GM12873 (cell line): ENCODE results near the gene RBMS1.

Experiments used
- TF ChIP-seq, protein P1 (sequence below): IDR thresholded peaks from 2 replicates; pipeline ENCODE4 v1.5.1; 2012; ENCODE audit warnings: low read depth, mild to moderate bottlenecking, moderate library complexity, low read length, control low read depth; ENCODE audit not compliant: insufficient read depth; ENCODE audit errors: missing control alignments

The RBMS1 gene

DNA sequence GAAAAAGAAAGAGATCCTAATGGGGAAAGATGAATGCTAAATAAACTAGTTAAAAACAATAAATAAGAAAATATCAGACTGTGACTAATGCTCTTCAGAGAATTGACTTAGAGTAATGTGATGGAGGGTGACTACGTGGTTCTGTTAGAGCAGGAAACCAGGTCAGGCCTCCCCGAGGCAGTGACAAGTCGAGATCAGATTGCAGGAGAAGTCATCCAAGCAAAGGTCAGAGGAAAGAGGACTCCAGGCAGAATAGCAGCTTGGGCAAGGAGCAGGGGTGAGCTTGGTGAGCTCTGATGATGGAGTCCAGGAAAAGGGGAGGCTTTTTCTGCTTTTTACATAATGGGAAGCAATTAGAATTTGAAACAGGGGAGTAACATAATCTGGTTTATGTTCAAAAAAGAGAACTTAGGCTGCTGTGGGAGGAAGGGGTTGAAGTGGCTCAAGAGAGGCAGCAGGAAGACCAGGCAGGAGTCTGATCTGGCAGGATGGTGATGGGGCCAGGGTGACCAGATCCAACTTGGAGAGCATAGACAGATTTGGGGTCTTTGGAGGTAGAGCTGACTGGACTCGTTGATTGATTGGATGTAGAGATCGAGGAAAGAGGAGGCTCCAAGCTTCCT lies 266.2 kb downstream of the RBMS1 start:
- TF ChIP-seq, protein P1, sequence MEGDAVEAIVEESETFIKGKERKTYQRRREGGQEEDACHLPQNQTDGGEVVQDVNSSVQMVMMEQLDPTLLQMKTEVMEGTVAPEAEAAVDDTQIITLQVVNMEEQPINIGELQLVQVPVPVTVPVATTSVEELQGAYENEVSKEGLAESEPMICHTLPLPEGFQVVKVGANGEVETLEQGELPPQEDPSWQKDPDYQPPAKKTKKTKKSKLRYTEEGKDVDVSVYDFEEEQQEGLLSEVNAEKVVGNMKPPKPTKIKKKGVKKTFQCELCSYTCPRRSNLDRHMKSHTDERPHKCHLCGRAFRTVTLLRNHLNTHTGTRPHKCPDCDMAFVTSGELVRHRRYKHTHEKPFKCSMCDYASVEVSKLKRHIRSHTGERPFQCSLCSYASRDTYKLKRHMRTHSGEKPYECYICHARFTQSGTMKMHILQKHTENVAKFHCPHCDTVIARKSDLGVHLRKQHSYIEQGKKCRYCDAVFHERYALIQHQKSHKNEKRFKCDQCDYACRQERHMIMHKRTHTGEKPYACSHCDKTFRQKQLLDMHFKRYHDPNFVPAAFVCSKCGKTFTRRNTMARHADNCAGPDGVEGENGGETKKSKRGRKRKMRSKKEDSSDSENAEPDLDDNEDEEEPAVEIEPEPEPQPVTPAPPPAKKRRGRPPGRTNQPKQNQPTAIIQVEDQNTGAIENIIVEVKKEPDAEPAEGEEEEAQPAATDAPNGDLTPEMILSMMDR: no peak

DNA sequence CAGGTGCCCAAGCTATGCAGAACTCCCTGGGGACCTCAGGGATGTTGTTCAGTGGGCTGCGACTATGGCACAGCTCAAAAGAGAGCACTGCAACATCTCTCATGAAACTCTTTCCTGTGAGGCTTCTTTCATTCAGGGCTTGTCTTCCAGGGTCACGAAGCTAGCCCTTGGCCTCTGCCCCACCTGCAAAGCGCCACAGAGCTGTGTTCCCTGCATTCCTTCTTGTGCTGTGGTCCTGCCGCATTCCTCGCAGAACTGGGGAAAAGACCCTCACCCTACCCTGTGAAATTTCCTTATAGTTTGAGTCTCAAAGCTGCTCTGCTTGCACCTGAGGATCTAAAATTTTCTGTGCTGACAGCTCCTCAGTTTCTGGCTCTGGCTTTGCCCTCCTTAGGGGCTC lies 267.2 kb downstream of the RBMS1 start:
- TF ChIP-seq, protein P1: no peak

DNA sequence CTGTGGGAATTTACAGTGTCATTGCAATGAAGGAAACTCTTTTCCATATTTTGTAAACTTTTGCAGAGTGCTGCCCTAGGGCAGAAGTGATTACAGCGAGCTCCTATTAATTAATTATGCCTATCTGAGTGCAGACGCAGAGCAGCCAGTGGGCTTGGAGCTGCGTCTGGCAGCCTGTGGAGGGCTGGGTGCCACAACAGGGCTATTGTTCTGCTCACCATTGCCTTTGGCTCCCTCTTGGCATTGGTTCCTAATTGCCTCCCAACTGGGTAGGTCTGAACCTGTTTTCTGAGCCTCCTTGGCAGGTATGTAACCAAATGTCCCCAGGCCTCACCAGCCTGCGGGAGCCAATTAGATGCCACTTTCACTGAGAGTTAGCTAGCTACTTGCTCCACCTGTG lies 267.9 kb downstream of the RBMS1 start:
- TF ChIP-seq, protein P1: no peak

DNA sequence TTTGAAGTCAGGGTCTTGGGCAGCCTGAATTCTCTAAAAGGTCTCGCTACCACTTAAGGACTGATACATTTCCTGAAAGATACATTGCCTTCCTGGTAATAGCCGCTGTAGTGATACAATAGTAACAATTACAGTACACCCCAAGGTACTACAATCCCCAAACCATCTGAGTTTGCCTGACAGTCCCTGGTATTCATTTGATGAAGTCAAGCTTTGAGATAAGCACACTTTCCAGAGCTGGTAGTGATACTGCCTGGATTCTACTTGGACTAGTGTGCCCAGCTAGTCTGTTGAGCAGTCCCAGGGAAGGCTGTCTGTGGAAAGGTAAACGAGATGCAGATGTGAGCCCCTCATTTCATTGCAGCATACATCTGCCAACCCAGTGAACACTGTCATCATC lies 269.1 kb downstream of the RBMS1 start:
- TF ChIP-seq, protein P1: no peak

DNA sequence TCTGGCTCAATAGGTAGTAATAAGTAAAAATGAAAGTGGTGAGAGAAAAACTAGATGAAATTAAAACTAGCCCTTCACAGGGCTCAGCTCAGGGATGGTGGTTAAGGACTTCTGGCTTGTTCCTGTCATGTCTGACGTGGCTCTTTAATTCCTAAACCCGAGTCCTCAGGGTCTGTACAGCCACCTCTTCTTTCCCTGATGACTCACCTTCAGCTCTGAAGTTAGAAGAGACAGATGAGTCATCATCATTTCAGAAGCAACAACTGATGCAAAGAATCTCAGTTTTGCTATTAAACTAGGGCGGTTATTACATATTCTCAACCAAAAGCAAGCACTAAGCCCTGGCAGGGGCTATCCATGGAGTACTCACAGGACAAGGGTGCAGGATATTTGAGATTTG lies 269.5 kb downstream of the RBMS1 start:
- TF ChIP-seq, protein P1: no peak

DNA sequence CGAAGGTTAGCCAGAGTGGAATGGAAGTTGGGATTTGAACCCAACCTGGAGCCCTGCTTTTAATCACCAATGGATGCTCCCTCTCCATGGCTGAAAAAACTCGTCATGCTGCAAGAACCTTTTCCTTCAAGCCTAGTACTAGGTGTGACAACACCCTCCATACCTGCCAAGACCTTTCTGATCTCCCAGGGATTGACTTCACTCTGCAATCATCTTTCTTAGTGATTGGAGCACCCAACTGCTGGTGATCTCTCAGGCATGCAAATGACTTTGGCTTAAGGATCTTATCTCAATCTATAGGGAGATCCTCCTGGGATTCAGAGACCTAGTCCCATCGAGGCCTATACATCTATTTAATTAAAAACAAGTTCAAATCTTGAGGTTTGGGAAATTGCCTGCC lies 270.0 kb downstream of the RBMS1 start:
- TF ChIP-seq, protein P1: no peak

DNA sequence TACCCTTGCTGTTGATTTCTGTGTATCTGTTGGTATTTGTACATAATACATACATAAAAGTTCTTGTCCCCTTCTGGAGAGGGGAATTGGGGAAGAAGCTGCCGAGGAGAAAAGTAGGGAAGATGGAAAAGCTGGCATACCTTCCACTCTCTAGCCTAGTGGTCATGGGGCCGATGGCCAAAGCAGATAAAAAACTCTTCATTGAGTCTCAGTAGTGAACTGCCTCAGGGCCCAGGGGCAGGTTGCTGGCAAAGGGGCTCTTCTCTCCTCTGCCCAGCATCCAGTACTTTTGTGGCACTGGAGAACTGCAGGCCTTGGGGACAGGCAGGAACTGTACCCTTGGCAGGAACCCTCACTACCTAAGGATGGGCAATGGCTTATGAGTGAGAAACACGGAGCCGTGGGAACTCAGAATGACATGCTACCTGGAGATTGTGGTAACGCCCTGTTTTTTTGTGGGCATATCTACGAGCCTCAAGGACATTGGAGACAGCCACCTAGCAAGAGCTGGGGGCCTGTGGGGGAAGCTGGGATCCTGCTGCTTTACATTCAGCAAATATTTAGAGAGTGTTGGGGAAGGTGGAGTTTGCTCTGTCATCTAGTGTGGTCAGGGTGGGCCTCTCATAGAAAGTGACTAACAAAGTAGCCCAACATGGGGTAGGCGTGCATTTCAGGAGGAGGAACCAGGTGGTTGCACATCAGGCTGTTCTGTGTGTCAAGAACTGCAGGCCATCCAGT lies 270.9 kb downstream of the RBMS1 start:
- TF ChIP-seq, protein P1: no peak
